ENCODE data around the gene ATP2B2.

The ATP2B2 gene

DNA sequence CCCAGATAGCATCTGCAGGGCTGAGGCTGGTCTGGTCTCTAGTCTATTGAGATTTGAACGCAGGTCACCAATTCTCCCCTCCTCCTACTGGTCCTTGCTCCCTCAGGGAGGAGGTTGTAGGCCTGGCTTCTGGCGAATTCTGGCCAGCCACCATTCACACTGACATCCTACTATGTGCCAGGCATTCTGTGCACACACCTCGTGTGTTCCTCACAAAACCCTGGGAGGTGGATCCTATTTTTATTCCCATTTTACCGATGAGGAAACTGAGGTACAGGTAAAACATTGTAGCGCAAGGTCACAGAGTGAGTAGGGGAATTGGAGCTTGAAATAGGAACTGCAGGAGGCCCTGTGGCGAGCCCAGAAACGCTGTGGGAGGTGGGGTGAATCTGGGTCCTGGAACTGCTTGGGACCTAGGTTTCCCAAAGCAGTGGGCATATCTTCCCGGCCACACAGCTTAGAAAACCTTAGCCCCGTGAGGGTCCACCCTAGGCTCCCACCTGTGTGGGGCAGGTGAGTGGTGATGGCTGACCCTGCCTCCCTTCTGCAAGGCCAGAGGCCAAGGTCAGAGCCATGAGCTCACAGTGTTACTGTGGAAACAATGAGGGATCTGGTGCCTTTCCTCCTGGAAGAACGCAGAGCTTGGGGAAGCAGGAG, 4.8 kb upstream of the ATP2B2 start:
- no peak for DNase-seq

GRCh38 chr3:10509325-10509724, 3.9 kb upstream of the ATP2B2 start:
- DNase-seq: no peak

DNA sequence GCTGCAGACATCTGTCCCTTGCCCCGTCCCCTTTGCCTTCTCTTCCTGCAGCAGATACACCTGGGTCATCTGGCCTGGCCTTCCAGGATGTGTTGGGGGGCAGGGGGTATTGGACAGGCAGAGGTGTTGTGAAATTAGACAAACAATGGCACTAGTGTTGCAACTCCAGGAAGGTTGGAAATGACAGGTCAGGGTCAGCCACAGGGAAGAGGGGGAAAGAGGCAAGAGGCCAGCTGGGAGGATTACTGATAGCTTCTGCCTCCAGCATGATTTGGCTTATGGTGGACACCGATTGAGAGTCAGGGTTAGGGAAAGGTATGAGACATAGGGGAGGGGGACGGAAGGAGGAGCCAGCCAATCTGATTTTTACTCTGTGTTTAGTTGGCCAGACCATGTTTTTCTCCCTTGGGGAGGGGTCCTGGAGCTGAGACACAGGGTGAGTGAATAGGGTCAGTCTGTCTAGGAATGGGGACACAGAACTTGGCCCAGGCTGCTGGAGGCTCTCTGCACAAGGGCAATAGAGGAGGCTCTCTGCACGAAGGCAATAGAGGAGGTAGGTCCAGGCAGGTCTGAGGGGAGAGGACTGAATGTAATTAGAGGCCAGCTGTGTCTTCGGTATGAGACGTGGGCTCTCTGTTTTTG, 3.4 kb upstream of the ATP2B2 start:
- no peak for DNase-seq

- DNase-seq: no peak
These were observed 2.8 kb upstream of the ATP2B2 start for GRCh38 chr3:10508235-10508618.

- DNase-seq: no peak
These were observed 1.9 kb upstream of the ATP2B2 start for GRCh38 chr3:10507331-10507730.

DNA sequence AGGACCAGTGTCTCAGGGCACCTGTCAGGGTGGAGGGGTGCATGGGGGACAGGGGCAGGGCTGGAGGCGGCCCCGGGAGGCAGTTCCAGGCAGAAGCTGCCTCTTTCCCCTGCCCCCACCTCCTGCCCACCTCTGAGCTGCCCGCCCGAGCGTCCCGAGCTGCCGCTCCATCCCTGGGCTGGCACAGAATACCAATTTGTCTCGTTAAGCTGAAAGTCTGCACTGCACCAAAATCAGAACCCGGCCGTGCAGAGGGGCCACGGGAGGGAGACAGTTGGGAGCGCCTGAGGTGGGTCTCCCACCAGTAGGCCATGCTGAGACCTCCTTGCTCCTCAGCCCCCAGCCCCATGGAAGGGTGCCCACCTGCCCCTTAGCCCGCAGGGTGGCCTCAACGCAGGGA, 1.3 kb upstream of the ATP2B2 start:
- DNase-seq: no peak

GRCh38 chr3:10505791-10506585, 602 bp upstream of the ATP2B2 start:
- DNase-seq: no peak

GRCh38 chr3:10504171-10505049, 976 bp downstream of the ATP2B2 start:
- no peak for DNase-seq

DNA sequence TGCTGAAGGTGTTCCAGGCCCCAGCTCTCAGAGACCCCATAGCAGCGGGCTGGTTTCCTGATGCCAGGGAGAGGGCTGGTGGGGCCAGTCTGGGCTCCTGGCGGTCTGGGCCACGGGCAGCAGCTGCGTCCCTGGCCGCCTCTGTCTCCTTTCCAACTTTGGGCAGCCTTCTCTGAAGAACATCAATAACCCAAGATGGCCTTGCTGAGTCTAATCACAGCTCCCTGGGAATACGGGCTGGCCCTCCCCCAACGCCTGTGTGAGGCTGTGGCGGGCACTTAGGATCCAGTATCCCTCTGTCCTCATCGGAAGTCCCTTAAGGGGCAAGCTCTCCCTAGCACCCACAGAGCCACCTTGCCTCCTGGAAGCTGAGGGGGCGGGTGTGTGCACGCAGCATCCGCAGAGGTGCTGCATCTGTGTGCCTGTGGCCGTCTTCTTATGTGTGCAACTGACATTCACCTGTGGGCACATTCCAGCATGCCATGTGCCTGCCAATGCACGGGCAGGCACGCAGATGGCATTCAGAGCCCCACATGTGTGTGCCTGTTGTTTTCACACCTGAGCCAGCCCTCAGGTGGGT, 2.1 kb downstream of the ATP2B2 start:
- DNase-seq: no peak

- no peak for DNase-seq
These were observed 3.1 kb downstream of the ATP2B2 start for GRCh38 chr3:10502185-10502880.

DNA sequence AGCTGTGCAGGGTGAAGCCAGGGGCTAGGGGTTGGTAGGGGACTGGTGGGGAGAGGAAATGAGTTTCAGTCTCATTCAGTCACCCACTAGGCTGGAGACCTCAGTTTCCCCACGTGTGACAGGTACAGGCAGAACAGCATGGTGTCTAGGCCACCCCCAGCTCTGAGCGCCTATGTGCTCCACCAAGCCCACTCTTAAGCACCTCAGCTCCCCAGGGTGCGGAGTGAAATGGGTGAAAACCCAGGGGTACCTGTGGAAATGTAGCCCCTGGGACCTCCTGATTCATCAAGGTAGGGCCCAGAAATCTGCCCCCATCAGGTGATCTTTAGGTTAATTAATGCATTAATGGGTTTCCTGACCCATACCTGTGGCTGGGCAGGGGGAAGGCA, 3.7 kb downstream of the ATP2B2 start:
- DNase-seq: no peak

- no peak for DNase-seq
These were observed 4.4 kb downstream of the ATP2B2 start for GRCh38 chr3:10500717-10501663.

DNA sequence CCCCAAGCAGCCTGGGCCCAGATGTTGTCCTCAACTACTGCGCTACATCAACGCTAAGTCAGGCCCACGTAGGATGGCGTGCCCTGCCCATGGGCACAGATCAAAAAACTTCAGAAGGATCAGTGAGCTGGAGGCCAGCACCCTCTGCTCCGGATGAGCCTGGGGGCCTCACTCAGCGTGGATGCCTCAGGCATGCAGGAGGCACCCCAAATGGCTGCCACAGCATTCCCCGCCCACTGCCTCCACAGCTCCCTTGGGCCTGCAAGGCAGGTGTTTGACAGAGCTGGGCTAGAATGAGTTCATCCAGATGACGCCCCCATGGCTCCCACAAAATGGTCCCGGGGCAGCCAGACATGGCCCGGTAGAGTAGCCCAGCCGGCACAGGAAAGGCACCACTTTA, 7.1 kb downstream of the ATP2B2 start:
- no peak for DNase-seq

- DNase-seq: no peak
These were observed 7.9 kb downstream of the ATP2B2 start for GRCh38 chr3:10497439-10497838.

DNA sequence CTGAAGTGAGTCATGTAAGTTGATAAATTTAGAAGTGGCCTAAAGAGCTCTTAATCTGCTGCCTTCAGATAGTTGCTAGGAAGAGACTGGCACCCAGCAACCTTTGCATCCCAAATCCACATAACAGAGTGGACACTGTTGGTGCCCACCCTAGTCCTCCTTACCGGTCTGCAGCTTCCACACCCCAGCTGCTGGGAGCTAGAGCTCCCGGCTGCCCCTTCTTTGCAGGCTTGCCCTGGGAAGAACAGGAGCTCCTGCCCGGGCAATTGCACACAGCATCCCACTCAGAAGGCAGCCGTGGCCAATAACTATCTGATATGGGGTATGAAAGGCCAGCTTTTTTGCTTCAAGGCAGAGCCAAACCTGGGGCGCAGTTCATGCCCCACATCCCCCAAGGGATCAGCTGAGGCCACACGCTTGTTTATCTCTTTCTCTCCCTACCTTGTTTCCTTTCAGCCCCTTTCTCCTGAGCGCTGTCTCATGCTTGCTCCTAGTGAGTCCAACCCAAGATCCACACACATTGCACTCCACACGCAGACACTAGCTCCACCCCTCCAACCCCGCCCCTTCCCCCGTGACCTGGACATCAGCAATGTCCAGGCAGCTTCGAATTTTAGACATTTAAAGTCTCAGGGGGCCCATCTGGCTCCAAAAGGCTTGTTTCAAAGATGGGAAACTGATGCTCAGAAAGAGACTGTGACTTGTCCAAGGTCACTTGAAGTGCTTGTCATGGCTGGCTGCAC, 9.1 kb downstream of the ATP2B2 start:
- no peak for DNase-seq

GRCh38 chr3:10495614-10496013, 9.8 kb downstream of the ATP2B2 start:
- no peak for DNase-seq

DNA sequence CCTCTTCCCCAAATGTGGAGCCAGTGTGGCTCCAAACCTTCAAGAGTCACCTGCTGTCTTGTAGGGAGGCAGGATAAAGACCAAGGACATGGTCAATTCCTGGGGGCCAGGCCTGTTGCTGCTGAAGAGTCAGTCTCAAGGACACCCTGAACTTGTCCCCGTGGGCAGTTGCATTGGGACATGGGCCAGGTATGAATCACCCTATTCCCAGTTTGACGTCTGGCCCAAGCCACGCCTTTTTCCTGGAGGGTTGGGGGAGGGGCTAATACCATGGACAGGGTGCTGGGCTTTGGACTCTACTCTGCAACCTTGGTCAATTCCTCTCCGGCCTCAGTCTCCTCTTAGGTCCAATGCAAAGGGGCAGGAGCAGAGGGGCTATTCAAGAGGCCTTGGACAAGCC, 10.4 kb downstream of the ATP2B2 start:
- no peak for DNase-seq

DNA sequence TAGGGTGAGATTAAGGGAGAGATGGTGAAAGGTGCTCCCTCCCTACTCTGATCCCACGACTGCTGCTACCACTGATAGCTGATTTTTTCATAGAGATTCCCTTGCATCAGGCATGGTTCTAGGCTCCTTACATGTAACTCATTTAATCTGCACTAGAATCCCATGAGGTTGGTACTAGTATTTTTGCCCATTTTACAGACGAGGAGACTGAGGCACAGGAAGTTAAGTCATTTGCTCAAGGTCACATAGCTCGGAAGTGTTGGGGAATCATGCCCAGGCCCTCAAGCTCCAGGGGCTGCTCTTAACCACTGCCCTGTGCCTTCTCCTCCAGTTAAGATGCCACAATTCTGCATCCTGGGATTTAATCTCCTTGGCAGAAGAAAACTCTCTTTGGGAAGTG, 11.2 kb downstream of the ATP2B2 start:
- DNase-seq: no peak

- DNase-seq: no peak
These were observed 12.2 kb downstream of the ATP2B2 start for GRCh38 chr3:10493202-10493589.
